Daoy (cell line): ENCODE results near the gene LSM2. TPM values are rescaled to one million over a fixed set of nuclear protein-coding genes. Genes with fewer than 3 reads are reported as not detected.
A peak's percentile ranks its signal among the peaks of the same experiment; 100 is the strongest.
"Not testable (repeated sequence)": the region's sequence is repeated elsewhere in the genome, so short reads cannot be mapped to it uniquely, and the experiment has no call there.

ENCODE experiments used
- DNase-seq: peaks from one replicate; pipeline ENCODE4 v3.0.0-alpha.2; 2015; ENCODE audit warnings: low read depth
- total RNA-seq: library from RNA; depleted of rRNA; stranded (reverse); fragments of >200 nt; shearing (Covaris generic); gene quantifications from 2 replicates; pipeline ENCODE4 v1.2.3, GENCODE V29; 2014

The LSM2 gene
- total RNA-seq, 1 experiment from 2014 or later = 146 TPM

- DNase-seq = peak; percentile 100
These were observed 20.7 kb upstream of the LSM2 start, which contains the start of gene HSPA1B for GRCh38 chr6:31827286-31828079. HSPA1B (plus strand) TSS chr6:31827738; CDS start chr6:31827951, 213 bp downstream.

DNA sequence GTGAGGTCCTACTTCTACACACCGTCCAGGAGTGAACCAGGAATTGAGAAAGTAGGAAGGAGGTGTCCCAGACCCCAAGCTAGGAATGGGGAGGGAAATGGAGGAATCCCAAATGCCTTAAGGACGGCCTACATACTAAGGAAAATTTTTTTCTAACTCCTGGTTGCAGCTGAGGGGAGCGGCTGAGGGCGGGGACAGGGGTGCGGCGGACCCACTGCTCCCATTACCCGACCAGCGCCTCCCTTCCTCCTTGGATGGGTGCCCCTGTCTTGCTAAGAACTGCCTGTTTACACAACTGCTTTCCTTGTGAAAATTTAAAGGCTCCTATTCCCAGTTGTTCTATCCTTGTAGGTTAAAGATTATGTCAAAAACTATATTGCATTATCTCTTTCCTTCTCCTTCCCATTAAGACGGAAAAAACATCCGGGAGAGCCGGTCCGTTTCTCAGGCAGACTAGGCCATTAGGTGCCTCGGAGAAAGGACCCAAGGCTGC is 20.1 kb upstream of the LSM2 start:
- peak; percentile 88 for DNase-seq

GRCh38 chr6:31825553-31825952 is 18.8 kb upstream of the LSM2 start:
- no peak for DNase-seq

- DNase-seq = not testable (repeated sequence)
These were observed 16.9 kb upstream of the LSM2 start for GRCh38 chr6:31823592-31824196.

DNA sequence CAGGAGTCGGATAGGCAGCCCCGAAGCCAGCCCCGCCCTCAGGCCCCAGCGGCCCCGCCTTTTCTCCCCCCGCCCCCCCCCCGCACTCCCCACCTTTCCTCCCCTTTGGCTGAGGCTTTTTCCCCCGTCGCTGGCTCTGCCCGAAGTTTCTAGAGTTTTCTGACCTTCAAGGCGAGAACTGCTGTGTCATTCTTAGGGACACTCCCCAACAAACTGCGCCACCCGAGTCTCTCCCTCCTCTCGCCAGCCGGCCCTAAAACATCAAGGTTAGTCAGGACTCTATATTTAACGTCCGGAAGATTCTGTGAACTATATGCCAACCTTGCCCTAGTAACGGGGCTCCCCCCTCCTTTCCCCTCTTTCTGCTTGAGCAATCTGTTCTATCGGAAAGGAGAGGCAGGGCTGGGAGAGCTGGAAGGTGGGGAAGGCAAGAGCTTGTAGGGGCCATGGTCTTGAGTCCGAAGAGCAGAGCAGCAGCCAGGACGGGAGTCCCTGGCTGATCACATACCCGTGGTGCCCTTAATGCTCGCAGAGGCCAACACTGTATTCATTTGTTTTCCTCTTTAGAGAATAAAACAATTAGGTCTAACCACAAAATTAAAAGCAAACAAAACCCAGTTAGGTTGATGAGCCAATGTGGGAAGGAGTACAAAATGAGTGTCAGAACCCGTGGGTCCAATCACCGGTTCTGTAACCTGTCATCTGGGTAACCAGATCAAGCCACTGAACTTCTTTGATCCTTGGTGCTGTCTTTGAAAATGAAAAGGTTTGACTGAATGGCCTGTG is 15.5 kb upstream of the LSM2 start:
- peak; percentile 84 for DNase-seq

GRCh38 chr6:31821301-31822035 is 14.7 kb upstream of the LSM2 start:
- peak; percentile 75 for DNase-seq

DNA sequence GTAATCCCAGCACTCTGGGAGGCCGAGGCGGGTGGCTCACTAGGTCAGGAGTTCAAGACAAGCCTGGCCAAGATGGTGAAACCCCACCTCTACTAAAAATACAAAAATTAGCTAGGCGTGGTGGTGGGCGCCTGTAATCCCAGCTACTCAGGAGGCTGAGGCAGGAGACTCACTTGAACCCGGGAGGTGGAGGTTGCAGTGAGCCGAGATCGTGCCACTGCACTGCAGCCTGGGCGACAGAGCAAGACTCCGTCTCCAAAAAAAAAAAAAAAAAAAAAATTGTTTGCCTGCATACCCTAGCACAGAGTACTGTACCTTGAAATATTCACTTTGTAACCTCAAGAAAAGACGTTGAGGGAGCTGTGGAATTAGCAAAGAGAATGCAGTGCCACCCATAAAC is 13.6 kb upstream of the LSM2 start:
- not testable (repeated sequence) for DNase-seq

DNA sequence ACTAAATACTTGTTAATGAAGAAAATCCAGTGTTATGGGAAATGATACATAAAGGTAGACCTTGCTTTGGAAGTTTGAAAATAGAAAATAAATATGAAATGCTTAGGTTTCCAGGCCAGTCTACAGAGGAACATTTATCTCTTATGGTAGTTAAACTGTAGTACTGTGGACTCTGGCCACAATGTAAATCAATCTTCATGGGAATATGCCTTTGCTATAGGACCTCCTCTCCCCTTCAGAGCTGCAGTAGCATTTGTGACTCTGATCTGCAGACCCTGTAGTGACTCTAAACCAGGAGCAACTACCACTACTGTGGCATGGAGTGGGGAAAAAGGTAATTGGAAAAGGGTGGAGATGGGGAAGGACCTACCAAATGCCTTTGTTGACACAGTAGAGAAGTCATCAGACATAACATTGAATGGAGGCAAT is 13.1 kb upstream of the LSM2 start:
- DNase-seq = no peak

- not testable (repeated sequence) for DNase-seq
These were observed 11.3 kb upstream of the LSM2 start for GRCh38 chr6:31817929-31818511.

DNA sequence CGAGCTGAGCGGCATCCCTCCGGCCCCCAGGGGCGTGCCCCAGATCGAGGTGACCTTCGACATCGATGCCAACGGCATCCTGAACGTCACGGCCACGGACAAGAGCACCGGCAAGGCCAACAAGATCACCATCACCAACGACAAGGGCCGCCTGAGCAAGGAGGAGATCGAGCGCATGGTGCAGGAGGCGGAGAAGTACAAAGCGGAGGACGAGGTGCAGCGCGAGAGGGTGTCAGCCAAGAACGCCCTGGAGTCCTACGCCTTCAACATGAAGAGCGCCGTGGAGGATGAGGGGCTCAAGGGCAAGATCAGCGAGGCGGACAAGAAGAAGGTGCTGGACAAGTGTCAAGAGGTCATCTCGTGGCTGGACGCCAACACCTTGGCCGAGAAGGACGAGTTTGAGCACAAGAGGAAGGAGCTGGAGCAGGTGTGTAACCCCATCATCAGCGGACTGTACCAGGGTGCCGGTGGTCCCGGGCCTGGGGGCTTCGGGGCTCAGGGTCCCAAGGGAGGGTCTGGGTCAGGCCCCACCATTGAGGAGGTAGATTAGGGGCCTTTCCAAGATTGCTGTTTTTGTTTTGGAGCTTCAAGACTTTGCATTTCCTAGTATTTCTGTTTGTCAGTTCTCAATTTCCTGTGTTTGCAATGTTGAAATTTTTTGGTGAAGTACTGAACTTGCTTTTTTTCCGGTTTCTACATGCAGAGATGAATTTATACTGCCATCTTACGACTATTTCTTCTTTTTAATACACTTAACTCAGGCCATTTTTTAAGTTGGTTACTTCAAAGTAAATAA is 10.6 kb upstream of the LSM2 start:
- not testable (repeated sequence) for DNase-seq

GRCh38 chr6:31815025-31815838 is 8.5 kb upstream of the LSM2 start, which contains the start of the genes HSPA1A and HSPA1L:
HSPA1A (plus strand) TSS chr6:31815543; CDS start chr6:31815757, 214 bp downstream.
HSPA1L (minus strand) TSS chr6:31815283; CDS start chr6:31811972, 3,311 bp downstream.
- peak; percentile 98 for DNase-seq

DNA sequence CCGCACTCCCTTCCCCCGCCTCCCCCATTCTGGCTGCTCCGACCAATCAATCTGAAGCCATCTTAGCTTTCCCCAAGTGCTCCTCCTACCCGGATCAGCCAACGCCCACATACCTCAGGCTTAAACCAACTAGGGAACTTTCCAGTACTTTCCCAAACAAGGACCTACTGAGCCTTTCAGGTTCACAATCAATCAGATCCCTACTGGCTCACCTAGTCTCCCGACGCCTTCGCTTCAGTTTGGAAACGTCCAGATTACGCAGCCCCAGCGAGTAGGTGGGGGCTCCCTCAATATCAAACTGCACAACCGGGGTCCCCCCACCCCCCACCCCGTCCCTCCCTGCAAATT is 7.9 kb upstream of the LSM2 start:
- peak; percentile 99 for DNase-seq

GRCh38 chr6:31813465-31813849 is 6.7 kb upstream of the LSM2 start:
- DNase-seq = no peak

DNA sequence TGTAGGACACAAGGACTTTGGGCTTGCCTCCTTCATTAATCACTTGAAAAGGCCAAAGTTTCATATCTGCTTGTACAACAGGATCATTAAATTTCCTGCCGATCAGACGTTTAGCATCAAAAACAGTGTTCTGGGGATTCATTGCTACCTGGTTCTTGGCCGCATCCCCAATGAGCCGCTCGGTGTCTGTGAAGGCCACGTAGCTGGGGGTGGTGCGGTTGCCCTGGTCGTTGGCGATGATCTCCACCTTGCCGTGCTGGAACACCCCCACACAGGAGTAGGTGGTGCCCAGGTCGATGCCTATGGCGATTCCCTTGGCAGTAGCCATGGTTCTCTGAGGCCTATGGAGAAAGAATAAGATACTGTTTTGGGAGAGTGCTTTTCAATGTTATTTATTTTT is 4.9 kb upstream of the LSM2 start:
- no peak for DNase-seq

GRCh38 chr6:31808599-31808998 is 1.8 kb upstream of the LSM2 start:
- DNase-seq = not testable (repeated sequence)

GRCh38 chr6:31805939-31806469 is 762 bp downstream of the LSM2 start:
- DNase-seq = no peak

DNA sequence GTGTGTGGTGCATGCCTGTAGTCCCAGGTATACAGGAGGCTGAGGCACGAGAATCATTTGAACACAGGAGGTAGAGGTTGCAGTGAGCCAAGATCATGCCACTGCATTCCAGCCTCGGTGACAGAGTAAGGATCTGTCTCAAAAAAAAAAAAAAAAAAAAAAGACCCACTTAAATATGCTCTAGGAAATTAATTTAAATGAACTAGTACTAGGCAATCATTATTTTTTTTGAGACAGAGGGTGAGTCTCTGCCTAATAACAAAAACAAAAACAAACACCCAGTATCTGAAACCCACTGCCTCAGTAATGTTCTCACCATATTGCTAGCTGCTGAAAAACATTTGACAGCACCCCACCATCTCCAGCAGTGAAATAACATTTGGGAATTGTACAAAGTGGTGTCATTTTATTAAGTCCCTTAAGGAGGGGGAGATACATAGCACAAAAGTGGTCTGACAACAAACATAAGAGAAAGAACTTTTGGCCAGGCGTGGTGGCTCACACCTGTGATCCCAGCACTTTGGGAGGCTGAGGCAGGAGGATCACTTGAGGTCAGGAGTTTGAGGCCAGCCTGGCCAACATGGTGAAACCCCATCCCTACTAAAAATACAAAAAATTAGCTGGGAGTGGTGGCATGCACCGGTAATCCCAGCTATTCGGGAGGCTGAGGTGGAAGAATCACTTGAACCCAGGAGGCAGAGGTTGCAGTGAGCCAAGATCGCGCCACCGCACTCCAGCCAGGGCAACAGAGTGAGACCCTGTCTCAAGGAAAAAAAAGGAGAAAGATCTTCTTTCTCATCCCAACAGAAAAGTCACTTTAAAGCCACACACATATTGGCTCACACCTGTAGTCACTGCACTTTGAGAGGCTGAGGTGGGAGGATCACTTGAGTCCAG is 5.5 kb downstream of the LSM2 start:
- DNase-seq = not testable (repeated sequence)

- no peak for DNase-seq
These were observed 7.0 kb downstream of the LSM2 start for GRCh38 chr6:31799781-31800180.
